ENCODE data around the gene PLEKHD1. TPM values are rescaled to one million over a fixed set of nuclear protein-coding genes. Genes with fewer than 3 reads are reported as not detected.

Gene PLEKHD1
- total and polyA plus RNA-seq, 2 donors (not counting 1 experiment from before 2014, with no cell fraction given): 0.12 TPM

DNA sequence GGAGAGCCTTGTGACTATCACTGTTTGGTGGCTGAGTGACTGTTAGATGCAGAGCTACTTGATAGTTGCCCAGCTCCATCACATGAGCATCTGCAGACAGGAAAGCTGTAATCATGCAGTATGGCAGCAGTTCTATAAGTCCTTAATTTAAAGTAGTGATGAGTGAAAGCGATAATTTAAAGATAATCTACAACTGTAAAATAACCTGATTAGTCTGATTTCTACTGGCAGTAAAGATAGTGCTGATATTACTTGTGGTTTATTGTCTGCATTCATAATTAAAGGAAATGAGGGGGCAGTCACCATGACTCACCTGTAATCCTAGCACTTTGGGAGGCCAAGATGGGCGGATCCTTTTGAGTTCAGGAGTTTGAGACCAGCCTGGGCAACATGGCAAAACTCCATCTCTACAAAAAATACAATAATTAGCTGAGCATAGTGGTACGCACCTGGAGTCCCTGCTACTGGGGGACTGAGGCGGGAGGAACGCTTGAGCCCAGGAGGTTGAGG lies 41.2 kb upstream of the PLEKHD1 start:
- no peak overlapping the region for H3K27ac ChIP-seq (ENCODE audit: low read length in 2 of 2)
- H3K9ac ChIP-seq (ENCODE audit: low read length): no peak overlapping the region
- H3K4me1 Mint-ChIP-seq: peaks cover 10% of the 10 kb centered on the region
- H3K4me2 ChIP-seq (replicated peaks; ENCODE audit: low read depth, low read length, poor library complexity, severe bottlenecking): no peak overlapping the region
- intact Hi-C loops (cut with micrococcal nuclease): no loop called here
- no peaks in the 10 kb centered on the region for H3K9me3 Mint-ChIP-seq (ENCODE audit: insufficient read depth)
- no peak overlapping the region for H3K27ac Mint-ChIP-seq
- no CpG with 5 or more reads among the region's 5 CpGs for WGBS (ENCODE audit: insufficient coverage)
- ATAC-seq (ENCODE audit: low read depth): no peak
- no peaks in the 10 kb centered on the region for H3K9me3 ChIP-seq (ENCODE audit: control extremely low read depth in 1 of 3, control insufficient read depth in 2 of 3, insufficient read depth in 1 of 3, low read length in 2 of 3)
- POLR2A ChIA-PET: no interaction called here
- H3K79me2 ChIP-seq (ENCODE audit: control insufficient read depth, insufficient read depth, low read length): no peaks in the 10 kb centered on the region
- no peak for DNase-seq
- H3K27me3 ChIP-seq (replicated peaks in 1 of 4; ENCODE audit: control extremely low read depth in 1 of 4, control insufficient read depth in 3 of 4, insufficient read depth in 4 of 4, low read length in 3 of 4): no peaks in the 10 kb centered on the region
- CTCF ChIA-PET: no interaction called here
- peaks cover 5% of the 10 kb centered on the region for H4K20me1 ChIP-seq (ENCODE audit: control insufficient read depth, insufficient read depth, low read length, poor library complexity, severe bottlenecking)
- no peaks in the 10 kb centered on the region for H3K4me1 ChIP-seq (ENCODE audit: control insufficient read depth in 2 of 2, insufficient read depth in 2 of 2, low read length in 2 of 2)
- peaks cover 5 to 28% of the 10 kb centered on the region in 2 experiments for H3K36me3 ChIP-seq (replicated peaks in 1 of 2; ENCODE audit: control extremely low read depth in 1 of 2, control insufficient read depth in 1 of 2, extremely low read depth in 1 of 2, insufficient read depth in 2 of 2, low read length in 1 of 2)
- H3K27me3 Mint-ChIP-seq: no peaks in the 10 kb centered on the region
- no peak overlapping the region for H3K4me3 Mint-ChIP-seq
- H3K4me3 ChIP-seq (ENCODE audit: control extremely low read depth in 1 of 5, extremely low read depth in 1 of 5, insufficient read depth in 1 of 5, low read depth in 2 of 5, low read length in 4 of 5): no peak overlapping the region
- TF ChIP-seq, protein P1, sequence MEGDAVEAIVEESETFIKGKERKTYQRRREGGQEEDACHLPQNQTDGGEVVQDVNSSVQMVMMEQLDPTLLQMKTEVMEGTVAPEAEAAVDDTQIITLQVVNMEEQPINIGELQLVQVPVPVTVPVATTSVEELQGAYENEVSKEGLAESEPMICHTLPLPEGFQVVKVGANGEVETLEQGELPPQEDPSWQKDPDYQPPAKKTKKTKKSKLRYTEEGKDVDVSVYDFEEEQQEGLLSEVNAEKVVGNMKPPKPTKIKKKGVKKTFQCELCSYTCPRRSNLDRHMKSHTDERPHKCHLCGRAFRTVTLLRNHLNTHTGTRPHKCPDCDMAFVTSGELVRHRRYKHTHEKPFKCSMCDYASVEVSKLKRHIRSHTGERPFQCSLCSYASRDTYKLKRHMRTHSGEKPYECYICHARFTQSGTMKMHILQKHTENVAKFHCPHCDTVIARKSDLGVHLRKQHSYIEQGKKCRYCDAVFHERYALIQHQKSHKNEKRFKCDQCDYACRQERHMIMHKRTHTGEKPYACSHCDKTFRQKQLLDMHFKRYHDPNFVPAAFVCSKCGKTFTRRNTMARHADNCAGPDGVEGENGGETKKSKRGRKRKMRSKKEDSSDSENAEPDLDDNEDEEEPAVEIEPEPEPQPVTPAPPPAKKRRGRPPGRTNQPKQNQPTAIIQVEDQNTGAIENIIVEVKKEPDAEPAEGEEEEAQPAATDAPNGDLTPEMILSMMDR (IDR thresholded peaks at IDR 0.05): no peak
- no peak for TF ChIP-seq EZH2 (IDR thresholded peaks at IDR 0.05; ENCODE audit: borderline replicate concordance, insufficient read depth, low read depth, low read length, poor library complexity, severe bottlenecking)
- no peak overlapping the region for H2AFZ ChIP-seq (ENCODE audit: insufficient read depth, low read depth, low read length, poor library complexity, severe bottlenecking)

DNA sequence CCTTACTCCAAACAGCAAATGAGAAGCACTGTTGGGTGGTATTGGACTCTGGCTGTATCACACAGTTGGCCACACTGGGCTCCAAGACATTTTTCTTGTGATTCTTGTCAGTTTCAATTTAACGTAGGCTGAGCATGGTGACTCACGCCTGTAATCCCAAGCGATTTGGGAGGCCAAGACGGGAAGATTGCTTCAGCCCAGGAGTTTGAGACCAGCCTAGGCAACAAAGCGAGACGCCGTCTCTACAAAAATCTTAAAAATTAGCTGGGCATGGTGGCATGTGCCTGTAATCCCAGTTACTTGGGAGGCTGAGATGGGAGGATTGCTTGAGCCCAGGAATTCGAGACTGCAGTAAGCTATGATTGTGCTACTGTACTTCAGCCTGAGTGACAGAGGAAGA lies 35.3 kb upstream of the PLEKHD1 start:
- no peak for TF ChIP-seq EZH2 (IDR thresholded peaks at IDR 0.05; ENCODE audit: borderline replicate concordance, insufficient read depth, low read depth, low read length, poor library complexity, severe bottlenecking)
- TF ChIP-seq, protein P1 (IDR thresholded peaks at IDR 0.05): no peak
- H3K36me3 ChIP-seq (replicated peaks in 1 of 2; ENCODE audit: control extremely low read depth in 1 of 2, control insufficient read depth in 1 of 2, extremely low read depth in 1 of 2, insufficient read depth in 2 of 2, low read length in 1 of 2): peaks cover 0 to 8% of the 10 kb centered on the region in 2 experiments
- H3K4me1 ChIP-seq (ENCODE audit: control insufficient read depth in 2 of 2, insufficient read depth in 2 of 2, low read length in 2 of 2): no peaks in the 10 kb centered on the region
- ATAC-seq (ENCODE audit: low read depth) (no peak), DNase-seq (no peak)
- POLR2A ChIA-PET: no interaction called here
- H3K79me2 ChIP-seq (ENCODE audit: control insufficient read depth, insufficient read depth, low read length): no peaks in the 10 kb centered on the region
- no peak overlapping the region for H3K9ac ChIP-seq (ENCODE audit: low read length)
- intact Hi-C loops (cut with micrococcal nuclease): no loop called here
- H3K27ac ChIP-seq (ENCODE audit: low read length in 2 of 2): no peak overlapping the region
- Mint-ChIP-seq H3K9me3 (ENCODE audit: insufficient read depth) (no peaks in the 10 kb centered on the region), H3K4me3 (no peak overlapping the region), H3K27ac (no peak overlapping the region), H3K27me3 (no peaks in the 10 kb centered on the region), H3K4me1 (no peaks in the 10 kb centered on the region)
- no peaks in the 10 kb centered on the region for H3K9me3 ChIP-seq (ENCODE audit: control extremely low read depth in 1 of 3, control insufficient read depth in 2 of 3, insufficient read depth in 1 of 3, low read length in 2 of 3)
- no peak overlapping the region for H3K4me3 ChIP-seq (ENCODE audit: control extremely low read depth in 1 of 5, extremely low read depth in 1 of 5, insufficient read depth in 1 of 5, low read depth in 2 of 5, low read length in 4 of 5)
- no peak overlapping the region for H2AFZ ChIP-seq (ENCODE audit: insufficient read depth, low read depth, low read length, poor library complexity, severe bottlenecking)
- CTCF ChIA-PET: interaction anchor here (2.3 kb wide), 1 partner anchor 10 kb away, joined by 8 read pairs; no protein-coding TSS in a partner anchor
- no peaks in the 10 kb centered on the region for H3K27me3 ChIP-seq (replicated peaks in 1 of 4; ENCODE audit: control extremely low read depth in 1 of 4, control insufficient read depth in 3 of 4, insufficient read depth in 4 of 4, low read length in 3 of 4)
- over 99% methylated on average over 8 of the region's 8 CpGs for WGBS (ENCODE audit: insufficient coverage)
- peaks cover under 1% of the 10 kb centered on the region for H4K20me1 ChIP-seq (ENCODE audit: control insufficient read depth, insufficient read depth, low read length, poor library complexity, severe bottlenecking)
- H3K4me2 ChIP-seq (replicated peaks; ENCODE audit: low read depth, low read length, poor library complexity, severe bottlenecking): no peak overlapping the region

All from B cell (primary cell).